HG03108 (cell line): Measurements from ENCODE around the gene KCNG2.

Experiments used
- ATAC-seq: cut with Tn5 transposase; IDR thresholded peaks from one replicate; pipeline ENCODE4 v1.9.1; 2021; ENCODE audit warnings: moderate library complexity; ENCODE audit not compliant: unreplicated experiment

The KCNG2 gene

DNA sequence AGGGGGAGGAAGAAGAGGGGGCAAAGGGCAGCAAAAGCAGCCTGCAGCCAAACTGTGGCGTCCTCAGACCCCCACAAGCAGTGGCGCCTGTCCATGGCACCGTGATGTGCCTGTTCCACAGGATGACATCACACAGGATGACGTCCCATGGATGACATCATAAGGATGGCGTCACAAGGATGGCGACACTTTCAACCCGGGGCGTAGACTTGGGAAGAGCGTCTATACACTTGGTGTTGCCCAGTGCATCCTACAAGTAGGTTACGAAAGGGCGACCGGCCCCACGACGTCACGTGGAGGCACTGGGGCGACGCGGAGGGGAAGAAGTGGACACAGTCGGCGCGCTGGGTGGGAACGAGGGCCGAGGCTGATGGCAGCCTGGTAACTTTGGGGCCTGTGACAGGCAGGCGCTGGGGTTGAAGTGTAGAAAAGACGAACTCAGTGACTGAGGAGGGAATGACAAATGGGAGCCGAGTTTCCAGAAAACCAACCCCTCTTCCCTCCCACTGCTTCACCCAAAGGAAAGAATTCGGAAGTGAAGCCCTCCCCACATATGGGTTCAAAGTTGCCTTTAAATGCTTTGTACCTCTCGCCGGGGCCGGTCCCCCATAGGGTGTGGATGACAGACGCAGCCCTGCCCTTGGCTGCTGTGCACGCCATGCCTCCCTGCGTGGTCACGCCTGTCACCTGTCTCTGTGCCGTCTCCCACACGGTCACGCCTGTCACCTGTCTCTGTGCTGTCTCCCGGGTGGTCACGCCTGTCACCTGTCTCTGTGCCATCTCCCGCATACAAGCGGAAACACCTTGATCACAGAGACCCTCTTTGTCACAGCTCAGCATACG, 13.4 kb upstream of the KCNG2 start:
- no peak for ATAC-seq

DNA sequence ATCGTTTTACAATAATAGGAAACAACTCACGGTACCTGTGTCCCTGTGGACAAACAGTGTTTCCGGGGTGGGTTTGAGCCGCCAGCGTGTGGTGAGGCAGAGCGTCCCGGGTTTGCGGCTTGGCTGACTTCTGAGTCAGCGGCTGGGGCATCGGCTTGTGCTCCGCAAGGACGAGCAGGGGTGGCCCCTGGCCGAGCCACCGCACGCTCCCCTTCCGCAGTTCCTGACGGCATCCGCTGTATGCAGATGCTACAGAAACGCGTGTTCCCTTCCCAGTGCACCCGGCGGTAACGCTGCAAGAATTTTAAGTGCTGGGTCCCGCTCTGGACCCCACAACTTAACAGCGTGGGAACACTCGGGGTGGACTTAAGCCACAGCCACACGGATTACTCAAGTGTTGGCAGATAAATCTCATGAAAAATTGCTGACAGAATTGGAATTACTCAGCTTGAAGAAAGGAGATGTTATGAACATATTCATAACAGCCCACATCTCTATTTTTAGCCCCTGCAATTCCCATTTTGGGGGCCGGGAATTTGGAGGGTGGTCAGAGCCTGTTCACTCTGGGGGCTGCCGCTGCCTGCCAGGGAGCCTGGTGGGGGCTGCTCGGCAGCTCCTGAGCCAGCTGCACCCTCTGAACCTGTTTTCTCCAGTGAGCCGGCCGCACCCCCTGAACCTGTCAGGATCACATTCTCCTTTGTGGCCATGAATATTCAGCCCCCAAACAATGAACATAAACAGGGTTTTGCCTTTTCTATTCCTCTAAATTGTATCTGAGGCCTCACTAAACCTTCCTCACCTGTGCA, 12.6 kb upstream of the KCNG2 start:
- ATAC-seq: no peak

GRCh38 chr18:79785831-79786230, 11.9 kb upstream of the KCNG2 start:
- ATAC-seq: no peak

DNA sequence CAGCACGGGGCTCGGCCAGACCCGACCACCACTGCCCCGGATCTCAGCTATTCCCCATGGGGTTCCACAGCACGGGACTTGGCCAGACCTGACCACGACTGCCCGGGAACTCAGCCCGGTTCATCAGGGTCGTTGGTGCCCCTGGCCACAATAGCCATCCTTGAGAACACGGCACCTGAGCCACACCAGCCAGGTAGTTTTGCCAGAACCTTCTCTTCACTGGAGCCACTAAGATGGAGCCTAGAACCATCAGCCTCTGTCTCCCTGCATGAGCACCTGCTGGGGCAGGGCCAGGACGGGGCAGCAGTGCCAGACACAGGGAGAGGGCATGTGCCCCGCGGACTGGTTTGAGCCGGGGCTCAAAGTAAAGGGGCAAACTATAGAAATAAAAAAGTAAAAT, 11.4 kb upstream of the KCNG2 start:
- no peak for ATAC-seq

- no peak for ATAC-seq
These were observed 10.8 kb upstream of the KCNG2 start for GRCh38 chr18:79786786-79787526.

DNA sequence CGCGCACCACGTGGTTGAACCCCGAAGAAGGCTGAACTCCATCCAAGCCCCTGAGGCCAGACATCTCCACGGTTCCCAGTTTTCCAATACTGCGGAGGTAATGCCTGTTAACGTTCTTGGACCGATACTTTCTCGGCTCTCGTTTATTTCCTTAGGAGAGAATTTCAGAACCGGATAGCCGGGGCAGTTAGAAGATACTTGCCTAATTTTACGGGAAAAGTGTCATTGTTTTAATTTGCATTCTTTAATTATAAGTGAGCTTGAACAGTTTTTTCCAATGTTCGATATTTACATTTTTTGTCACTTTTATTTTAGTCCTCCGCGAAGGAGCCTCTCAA, 10.2 kb upstream of the KCNG2 start:
- no peak for ATAC-seq

GRCh38 chr18:79787865-79788733, 9.6 kb upstream of the KCNG2 start:
- no peak for ATAC-seq

DNA sequence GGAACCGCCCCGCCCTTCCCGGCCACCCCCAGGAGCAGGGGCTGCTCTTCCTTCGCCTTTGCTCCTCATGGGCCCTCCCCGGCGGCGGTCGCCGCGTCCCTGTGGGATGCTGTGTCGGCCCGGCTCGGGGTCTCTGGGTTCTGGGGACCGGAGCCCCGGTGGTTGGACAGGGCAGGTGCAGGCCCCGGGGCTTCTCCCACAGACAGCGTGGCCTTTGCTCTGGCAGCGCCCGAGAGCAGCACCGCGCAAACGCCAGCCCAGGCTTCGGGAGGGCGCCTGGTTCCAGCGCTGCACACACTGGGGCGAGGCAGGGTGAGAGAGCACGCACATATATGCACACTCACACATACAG, 9.0 kb upstream of the KCNG2 start:
- no peak for ATAC-seq

- no peak for ATAC-seq
These were observed 8.4 kb upstream of the KCNG2 start for GRCh38 chr18:79789091-79789891.

DNA sequence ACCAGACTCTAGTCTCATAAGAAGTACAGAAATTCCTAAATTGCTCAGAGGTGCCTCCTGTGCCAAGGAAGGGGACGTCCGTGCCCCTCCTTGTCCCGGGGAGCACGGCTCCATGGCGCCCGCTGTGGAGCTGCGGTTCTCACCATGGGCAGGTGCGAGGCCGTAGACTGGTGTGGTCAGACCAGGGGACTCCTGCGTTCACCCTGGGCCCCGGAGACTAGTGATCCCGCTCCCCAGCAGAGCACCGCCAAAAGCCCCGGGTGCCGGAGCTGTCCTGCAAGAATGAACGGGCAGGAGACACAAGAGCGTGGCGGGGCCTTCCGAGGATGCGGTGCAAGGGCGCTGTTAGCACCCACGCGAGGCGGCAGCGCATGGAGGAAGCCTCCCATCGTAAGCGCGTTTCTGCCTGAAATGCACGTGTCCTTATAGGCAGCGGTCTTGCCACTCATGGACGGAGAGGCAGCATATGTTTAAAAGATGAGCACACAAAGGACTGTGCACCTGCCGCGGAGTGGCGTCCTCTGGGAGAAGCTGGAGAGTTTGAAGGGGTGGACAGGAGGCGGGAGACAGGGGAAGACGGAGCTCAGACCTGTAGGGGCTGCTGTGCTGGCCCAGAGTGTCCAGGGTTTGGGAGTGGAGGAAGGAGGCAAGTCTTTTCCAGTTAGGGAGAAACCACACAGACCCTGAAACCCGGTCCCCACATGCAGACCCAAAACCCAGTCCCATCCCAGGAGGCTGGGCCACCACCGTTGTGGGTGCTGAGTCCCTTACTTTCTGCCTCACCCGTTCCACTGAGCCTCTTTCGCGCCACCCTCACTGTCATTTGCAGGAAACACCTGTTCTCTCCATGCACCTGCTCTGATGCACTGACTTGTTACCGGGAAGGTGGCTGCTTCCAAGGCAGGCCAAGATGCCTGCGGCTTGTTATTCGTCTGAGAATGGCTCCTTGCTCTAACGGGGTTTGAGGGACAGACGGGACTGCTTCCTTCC, 7.5 kb upstream of the KCNG2 start:
- no peak for ATAC-seq

GRCh38 chr18:79790996-79791972, 6.5 kb upstream of the KCNG2 start:
- ATAC-seq: no peak

DNA sequence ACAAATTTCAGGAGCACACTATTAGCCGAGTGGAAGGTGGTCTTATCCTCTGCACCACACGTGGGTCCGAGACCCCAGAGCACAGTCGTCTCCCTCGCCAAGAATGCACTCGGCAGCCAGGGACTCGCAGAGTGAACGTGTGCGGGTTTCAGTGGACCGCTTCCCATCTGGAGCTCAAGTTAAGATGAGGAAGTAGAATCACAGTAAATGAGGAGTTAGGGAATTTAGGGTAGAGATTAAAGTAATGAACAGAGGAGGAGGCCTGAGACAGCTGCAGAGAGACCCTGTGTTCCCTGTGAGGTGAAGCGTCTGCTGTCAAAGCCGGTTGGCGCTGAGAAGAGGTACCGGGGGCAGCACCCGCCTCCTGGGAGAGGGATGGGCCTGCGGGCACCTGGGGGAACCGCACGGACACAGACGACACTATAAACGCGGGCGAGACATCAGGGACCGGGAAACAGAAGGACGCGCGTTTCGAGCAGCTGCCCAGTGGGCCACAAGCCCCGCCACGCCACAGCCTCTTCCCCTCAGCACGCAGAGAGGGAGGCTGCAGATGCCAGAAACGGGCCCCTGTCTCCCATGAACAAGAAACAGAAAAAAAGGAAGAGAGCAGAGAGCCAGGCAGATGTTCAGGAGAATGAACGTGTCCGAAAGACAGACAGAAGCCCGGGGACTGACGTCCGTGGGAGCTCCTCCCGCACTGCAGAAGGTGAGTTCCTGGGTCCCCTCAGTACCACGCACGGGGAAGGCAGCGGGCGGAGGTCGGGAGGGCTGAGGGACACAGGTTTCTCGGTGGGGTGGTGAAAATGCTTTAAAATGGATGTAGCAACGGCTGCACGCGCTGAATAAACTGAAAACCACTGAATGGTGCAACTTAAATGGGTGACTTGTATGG, 5.4 kb upstream of the KCNG2 start:
- ATAC-seq: no peak

DNA sequence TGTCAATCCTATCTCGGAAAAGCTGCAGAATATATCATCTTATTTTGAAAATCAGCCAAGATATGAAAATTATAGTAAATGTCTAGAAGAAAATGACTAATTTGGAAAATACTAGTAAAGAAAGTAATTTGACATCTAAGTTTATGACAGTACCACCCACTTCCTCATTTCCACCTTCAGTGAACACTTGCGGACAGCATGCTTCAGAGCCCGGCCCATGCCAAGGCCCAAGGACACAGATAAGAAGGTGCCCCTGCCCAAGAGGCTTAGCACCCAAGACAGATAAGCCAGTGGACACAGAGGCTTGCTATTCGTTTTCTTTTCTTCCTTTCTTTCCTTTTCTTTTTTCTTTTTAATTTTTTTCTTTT, 4.8 kb upstream of the KCNG2 start:
- ATAC-seq: no peak

- ATAC-seq: no peak
These were observed 2.9 kb upstream of the KCNG2 start for GRCh38 chr18:79794846-79795245.

DNA sequence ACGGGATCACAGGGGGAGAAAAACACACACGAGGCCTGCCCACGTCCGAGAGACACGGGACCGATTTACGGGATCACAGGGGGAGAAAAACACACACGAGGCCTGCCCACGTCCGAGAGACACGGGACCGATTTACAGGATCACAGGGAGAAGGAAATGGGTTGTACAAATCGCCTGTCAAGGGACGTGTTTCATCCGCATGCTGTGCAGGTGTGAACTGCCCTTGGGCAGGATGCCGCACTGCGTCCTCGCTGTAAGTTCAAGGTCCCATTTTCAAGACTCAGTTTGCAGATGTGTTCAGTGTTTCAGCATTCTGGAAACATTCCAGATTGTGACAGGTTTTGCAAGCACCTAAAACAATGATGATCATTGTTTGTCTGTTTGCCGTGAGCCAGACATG, 2.3 kb upstream of the KCNG2 start:
- no peak for ATAC-seq

DNA sequence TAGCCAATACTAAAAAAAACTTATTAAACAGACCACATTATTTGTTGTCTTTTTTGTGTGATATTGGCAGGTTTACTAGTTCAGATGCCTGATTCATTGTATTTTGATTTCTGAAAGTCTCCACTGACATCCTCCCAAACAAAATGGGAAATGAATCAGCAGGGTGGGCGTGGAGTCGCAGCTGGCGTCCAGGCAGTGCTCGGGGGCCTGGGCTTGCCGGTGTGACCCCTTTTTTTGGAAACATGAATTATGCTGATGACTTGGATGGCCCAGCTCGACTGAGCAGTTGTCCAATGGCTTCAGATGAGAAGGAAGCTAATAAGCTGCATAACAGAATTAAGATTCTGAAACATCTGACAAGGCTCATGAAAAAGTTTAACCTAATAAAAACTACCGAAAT, 1.7 kb upstream of the KCNG2 start:
- ATAC-seq: no peak
